ENCODE results near the gene WDR18.

DNA sequence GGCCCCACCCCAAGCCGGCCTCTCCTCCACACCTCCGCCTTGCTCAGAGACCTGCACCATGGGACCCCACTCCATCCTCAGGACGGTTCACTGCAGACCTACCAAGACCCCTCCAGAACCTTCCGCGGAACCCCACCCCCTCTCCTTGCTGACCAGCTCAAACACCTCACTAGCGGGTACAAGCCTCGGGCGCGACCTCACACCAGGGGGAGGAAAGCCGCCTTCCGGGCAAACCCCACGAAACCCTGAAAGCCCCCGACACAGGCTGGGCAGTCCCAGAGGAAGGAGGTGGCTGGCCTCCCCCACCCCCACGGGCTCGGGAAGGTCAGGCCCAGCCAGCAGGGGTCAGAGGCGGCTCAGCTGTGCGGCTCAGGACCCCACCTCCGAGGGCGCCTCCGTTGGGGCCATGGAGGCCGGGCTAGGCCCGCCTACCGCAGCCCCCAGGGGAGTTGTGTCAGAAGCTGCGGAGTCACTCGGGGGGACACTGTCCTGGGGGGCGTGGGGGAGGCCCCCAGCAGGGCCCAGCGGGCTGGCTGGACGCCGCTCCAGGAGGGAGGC is 25.9 kb downstream of the WDR18 start:
- no peak for TF ChIP-seq ZNF114 (CRISPR knock-in tag; IDR thresholded peaks at IDR 0.05)
- TF ChIP-seq, protein P1, sequence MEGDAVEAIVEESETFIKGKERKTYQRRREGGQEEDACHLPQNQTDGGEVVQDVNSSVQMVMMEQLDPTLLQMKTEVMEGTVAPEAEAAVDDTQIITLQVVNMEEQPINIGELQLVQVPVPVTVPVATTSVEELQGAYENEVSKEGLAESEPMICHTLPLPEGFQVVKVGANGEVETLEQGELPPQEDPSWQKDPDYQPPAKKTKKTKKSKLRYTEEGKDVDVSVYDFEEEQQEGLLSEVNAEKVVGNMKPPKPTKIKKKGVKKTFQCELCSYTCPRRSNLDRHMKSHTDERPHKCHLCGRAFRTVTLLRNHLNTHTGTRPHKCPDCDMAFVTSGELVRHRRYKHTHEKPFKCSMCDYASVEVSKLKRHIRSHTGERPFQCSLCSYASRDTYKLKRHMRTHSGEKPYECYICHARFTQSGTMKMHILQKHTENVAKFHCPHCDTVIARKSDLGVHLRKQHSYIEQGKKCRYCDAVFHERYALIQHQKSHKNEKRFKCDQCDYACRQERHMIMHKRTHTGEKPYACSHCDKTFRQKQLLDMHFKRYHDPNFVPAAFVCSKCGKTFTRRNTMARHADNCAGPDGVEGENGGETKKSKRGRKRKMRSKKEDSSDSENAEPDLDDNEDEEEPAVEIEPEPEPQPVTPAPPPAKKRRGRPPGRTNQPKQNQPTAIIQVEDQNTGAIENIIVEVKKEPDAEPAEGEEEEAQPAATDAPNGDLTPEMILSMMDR (conservative IDR thresholded peaks at IDR 0.05; ENCODE audit: low read depth in 2 of 2): no peak; a peak in 1 of 4 replicates
- TF ChIP-seq, protein P2, sequence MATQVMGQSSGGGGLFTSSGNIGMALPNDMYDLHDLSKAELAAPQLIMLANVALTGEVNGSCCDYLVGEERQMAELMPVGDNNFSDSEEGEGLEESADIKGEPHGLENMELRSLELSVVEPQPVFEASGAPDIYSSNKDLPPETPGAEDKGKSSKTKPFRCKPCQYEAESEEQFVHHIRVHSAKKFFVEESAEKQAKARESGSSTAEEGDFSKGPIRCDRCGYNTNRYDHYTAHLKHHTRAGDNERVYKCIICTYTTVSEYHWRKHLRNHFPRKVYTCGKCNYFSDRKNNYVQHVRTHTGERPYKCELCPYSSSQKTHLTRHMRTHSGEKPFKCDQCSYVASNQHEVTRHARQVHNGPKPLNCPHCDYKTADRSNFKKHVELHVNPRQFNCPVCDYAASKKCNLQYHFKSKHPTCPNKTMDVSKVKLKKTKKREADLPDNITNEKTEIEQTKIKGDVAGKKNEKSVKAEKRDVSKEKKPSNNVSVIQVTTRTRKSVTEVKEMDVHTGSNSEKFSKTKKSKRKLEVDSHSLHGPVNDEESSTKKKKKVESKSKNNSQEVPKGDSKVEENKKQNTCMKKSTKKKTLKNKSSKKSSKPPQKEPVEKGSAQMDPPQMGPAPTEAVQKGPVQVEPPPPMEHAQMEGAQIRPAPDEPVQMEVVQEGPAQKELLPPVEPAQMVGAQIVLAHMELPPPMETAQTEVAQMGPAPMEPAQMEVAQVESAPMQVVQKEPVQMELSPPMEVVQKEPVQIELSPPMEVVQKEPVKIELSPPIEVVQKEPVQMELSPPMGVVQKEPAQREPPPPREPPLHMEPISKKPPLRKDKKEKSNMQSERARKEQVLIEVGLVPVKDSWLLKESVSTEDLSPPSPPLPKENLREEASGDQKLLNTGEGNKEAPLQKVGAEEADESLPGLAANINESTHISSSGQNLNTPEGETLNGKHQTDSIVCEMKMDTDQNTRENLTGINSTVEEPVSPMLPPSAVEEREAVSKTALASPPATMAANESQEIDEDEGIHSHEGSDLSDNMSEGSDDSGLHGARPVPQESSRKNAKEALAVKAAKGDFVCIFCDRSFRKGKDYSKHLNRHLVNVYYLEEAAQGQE (IDR thresholded peaks at IDR 0.05; ENCODE audit: unreplicated experiment): no peak
- TF ChIP-seq EZH2phosphoT487 (IDR thresholded peaks at IDR 0.05; ENCODE audit: unreplicated experiment): no peak
